Measurements from ENCODE around the gene FBXL20. TPM values are rescaled to one million over a fixed set of nuclear protein-coding genes. Genes with fewer than 3 reads are reported as not detected.

Gene FBXL20
- polyA plus RNA-seq, 1 of the 3 experiments (the other 2 are of a cell fraction): 2.2 TPM

DNA sequence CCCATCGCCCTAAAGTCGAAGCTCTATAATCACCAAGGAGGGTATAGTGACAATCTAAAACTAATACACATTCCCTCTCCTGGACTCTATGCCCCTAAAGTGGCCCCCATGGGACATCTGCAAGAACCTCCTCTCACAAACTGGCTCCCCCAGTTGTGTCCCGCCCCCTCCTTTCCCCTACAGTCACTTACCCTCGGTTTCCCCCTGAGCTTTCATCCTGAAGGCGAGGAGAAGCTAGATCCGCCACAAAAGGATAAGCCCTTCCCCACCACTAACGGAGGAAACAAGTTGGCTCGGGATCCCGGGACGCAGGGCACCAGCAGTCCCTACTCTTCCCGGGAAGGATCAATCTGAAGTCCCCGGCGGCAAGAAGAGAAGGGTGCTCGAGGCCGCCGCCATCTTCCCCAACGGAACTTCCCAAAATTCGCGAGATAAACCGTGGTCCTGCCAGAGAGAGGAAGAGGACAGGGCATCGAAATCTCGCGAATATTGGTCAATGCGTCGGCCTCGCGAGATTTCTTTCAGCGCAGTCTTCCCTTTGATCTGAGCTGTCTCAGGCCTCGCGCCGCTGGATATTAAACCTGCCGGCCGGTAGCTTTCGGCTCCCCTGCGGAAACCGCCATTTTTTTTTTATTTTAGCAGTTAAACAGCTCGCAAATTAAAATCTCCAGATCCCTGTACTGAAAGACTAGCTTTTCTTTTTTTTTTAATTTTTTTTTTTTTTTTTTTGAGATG, 49.6 kb upstream of the FBXL20 start, which contains the start of gene MED1 (continued):
- TF ChIP-seq SIN3A (IDR thresholded peaks at IDR 0.05; ENCODE audit: borderline replicate concordance, low read depth, low read length): peak; percentile 99
- peak; percentile 64 for TF ChIP-seq MXI1 (IDR thresholded peaks at IDR 0.05; ENCODE audit: low read depth, low read length)
- peak; percentile 96 for TF ChIP-seq TAF1 (IDR thresholded peaks at IDR 0.05; ENCODE audit: borderline replicate concordance, low read depth, low read length)
- no peak for TF ChIP-seq FOSL2 (IDR thresholded peaks at IDR 0.05; ENCODE audit: borderline replicate concordance, low read depth)
- TF ChIP-seq, protein P1, sequence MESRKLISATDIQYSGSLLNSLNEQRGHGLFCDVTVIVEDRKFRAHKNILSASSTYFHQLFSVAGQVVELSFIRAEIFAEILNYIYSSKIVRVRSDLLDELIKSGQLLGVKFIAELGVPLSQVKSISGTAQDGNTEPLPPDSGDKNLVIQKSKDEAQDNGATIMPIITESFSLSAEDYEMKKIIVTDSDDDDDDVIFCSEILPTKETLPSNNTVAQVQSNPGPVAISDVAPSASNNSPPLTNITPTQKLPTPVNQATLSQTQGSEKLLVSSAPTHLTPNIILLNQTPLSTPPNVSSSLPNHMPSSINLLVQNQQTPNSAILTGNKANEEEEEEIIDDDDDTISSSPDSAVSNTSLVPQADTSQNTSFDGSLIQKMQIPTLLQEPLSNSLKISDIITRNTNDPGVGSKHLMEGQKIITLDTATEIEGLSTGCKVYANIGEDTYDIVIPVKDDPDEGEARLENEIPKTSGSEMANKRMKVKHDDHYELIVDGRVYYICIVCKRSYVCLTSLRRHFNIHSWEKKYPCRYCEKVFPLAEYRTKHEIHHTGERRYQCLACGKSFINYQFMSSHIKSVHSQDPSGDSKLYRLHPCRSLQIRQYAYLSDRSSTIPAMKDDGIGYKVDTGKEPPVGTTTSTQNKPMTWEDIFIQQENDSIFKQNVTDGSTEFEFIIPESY (IDR thresholded peaks at IDR 0.05; ENCODE audit: borderline replicate concordance, low read depth): peak; percentile 100

DNA sequence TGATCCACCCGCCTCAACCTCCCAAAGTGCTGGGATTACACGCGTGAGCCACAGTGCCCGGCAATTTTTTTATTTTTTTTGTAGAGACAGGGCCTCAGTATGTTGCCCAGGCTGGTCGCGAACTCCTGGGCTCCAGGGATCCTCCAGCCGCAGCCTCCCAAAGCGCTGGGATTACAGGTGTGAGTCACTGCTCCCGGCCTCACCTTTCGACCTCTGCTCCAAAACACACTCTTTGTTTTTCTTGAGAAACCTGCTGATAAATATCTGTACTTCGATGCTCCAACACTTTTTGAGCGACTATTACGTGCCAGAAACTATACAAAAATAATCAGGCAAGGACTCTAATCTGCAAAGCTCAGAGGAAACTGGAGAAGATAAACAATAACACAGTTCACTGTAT, 48.6 kb upstream of the FBXL20 start:
- peak overlapping the region; percentile 67 to 87 for H3K4me3 ChIP-seq (ENCODE audit: low read depth in 2 of 2, low read length in 1 of 2)
- no peaks in the 10 kb centered on the region for H3K9me2 ChIP-seq
- no peaks in the 10 kb centered on the region for H3K27me3 ChIP-seq (ENCODE audit: insufficient read depth)
- H3K9me3 ChIP-seq: no peaks in the 10 kb centered on the region
- peak overlapping the region; percentile 98 for H3K4me2 ChIP-seq
- H2AFZ ChIP-seq (ENCODE audit: low read depth): no peak overlapping the region
- peaks cover 7% of the 10 kb centered on the region for H3F3A ChIP-seq (replicated peaks; ENCODE audit: insufficient read depth)
- H3K9ac ChIP-seq: peak overlapping the region; percentile 97
- peaks cover 4% of the 10 kb centered on the region in 2 experiments; a peak in 2 of 4 replicates for H3K4me1 ChIP-seq (ENCODE audit: control insufficient read depth in 1 of 2, insufficient read depth in 2 of 2, low read depth in 1 of 2, low read length in 1 of 2)
- TF ChIP-seq, protein P1 (IDR thresholded peaks at IDR 0.05; ENCODE audit: borderline replicate concordance, low read depth): no peak
- no peak for TF ChIP-seq EP300 (IDR thresholded peaks at IDR 0.05; ENCODE audit: borderline replicate concordance in 1 of 2, low read depth in 1 of 2, low read length in 1 of 2)
- no peak for TF ChIP-seq JUND (IDR thresholded peaks at IDR 0.05)
- TF ChIP-seq SIN3A (IDR thresholded peaks at IDR 0.05; ENCODE audit: borderline replicate concordance, low read depth, low read length): no peak
- no peak for TF ChIP-seq TAF1 (IDR thresholded peaks at IDR 0.05; ENCODE audit: borderline replicate concordance, low read depth, low read length)
- no peak for TF ChIP-seq CHD2 (IDR thresholded peaks at IDR 0.05; ENCODE audit: low read length, partially characterized antibody)
- no peak for TF ChIP-seq TCF12 (IDR thresholded peaks at IDR 0.05)
- TF ChIP-seq, protein P2, sequence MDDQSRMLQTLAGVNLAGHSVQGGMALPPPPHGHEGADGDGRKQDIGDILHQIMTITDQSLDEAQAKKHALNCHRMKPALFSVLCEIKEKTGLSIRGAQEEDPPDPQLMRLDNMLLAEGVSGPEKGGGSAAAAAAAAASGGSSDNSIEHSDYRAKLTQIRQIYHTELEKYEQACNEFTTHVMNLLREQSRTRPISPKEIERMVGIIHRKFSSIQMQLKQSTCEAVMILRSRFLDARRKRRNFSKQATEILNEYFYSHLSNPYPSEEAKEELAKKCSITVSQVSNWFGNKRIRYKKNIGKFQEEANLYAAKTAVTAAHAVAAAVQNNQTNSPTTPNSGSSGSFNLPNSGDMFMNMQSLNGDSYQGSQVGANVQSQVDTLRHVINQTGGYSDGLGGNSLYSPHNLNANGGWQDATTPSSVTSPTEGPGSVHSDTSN (IDR thresholded peaks at IDR 0.05): no peak
- TF ChIP-seq, protein P3, sequence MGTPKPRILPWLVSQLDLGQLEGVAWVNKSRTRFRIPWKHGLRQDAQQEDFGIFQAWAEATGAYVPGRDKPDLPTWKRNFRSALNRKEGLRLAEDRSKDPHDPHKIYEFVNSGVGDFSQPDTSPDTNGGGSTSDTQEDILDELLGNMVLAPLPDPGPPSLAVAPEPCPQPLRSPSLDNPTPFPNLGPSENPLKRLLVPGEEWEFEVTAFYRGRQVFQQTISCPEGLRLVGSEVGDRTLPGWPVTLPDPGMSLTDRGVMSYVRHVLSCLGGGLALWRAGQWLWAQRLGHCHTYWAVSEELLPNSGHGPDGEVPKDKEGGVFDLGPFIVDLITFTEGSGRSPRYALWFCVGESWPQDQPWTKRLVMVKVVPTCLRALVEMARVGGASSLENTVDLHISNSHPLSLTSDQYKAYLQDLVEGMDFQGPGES (IDR thresholded peaks at IDR 0.05; ENCODE audit: low read depth, low read length): no peak
- TF ChIP-seq FOXM1 (IDR thresholded peaks at IDR 0.05; ENCODE audit: low read depth): no peak
- DNase-seq: no peak
- peaks cover 62% of the 10 kb centered on the region for H3K79me2 ChIP-seq (ENCODE audit: insufficient read depth)
- H3K27ac ChIP-seq (ENCODE audit: low read depth in 2 of 2, low read length in 1 of 2): peak overlapping the region in 1 of 2 experiments; percentile 85; a peak in 1 of 4 replicates
- no peaks in the 10 kb centered on the region for H4K20me1 ChIP-seq (ENCODE audit: insufficient read depth)
- ChIA-PET CTCF (interaction anchor here (1.6 kb wide), 1 partner anchor 11 kb away, joined by 4 read pairs; the partner anchor contains the start of gene CDK12), POLR2A (interaction anchor here (3.8 kb wide), 1 partner anchor 13 kb away, joined by 41 read pairs; the partner anchor contains the start of gene CDK12)
- peaks cover 5 to 34% of the 10 kb centered on the region in 2 experiments for H3K36me3 ChIP-seq (replicated peaks in 1 of 2; ENCODE audit: control insufficient read depth in 1 of 2, insufficient read depth in 2 of 2, low read length in 1 of 2)
- WGBS (ENCODE audit: low lambda C conversion rate): 73% methylated on average over 13 of the region's 13 CpGs

All from SK-N-SH (cell line).